HG02623 (cell line): ENCODE measurements around the gene STAMBPL1.
"Not testable (repeated sequence)": the region's sequence is repeated elsewhere in the genome, so short reads cannot be mapped to it uniquely, and the experiment has no call there.

Experiments used
- ATAC-seq: cut with Tn5 transposase; IDR thresholded peaks from one replicate; pipeline ENCODE4 v1.9.1; 2021; ENCODE audit warnings: moderate library complexity; ENCODE audit not compliant: unreplicated experiment

The STAMBPL1 gene

DNA sequence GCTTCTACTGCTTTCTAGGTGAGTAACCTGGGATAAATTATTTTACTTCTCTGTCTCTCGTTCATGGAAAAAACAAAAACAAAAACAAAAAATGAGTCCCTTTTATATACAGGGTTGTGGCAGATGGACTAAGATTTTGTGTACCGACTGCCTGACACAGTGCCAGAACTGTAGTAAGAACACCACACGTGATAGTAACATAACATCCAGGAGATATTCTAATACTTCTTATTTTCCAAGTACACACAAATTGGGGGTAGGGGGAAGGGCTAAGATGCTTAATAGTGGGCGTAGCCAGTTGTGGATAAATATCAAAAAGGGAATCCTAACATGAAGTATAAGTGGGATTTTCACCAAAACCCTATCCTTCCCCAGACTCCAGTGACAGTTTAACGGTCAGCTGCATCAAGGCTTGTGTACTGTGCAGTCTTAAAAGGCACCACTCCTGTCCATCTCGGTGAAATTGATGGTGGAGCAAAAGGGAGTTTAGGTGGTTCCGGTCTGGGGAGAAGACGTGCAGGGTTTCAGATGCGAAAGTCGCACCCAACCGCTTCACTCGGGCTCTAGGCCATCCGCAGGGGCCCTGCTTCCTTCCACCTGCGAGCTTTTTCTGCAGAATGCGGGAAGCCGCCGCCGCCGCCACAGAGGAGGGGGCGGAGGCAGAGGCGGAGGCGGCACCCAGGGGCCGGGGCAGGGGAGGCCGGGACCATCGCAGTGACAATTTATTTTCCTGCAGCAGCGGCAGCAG is at the start of gene STAMBPL1:
Gene STAMBPL1 (plus strand): TSS at position 712 of the 748 bp plus-strand sequence. CDS start 21,464 bp downstream, outside the sequence.
- ATAC-seq = peak; percentile 55

- no peak for ATAC-seq
Measured at GRCh38 chr10:88830643-88831268, 49.3 kb upstream of the STAMBPL1 start.

DNA sequence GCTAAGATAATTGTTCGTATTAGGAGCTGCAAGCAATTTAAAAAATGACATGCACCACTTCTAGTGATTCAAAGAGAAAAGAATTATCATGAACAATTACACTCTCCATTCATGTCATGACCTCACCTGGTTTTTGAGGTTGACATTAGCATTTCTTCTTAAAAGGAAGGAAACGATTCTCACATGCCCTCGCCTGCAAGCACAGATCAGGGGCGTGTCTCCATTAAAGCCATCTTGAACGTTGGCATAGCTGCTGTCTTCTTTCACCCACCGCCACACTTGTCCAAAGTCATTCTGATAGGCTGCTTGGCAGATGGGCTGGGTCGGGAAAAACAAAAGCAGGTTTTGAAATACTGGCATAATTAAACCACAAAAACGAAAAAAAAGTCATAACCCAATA is 48.3 kb upstream of the STAMBPL1 start:
- ATAC-seq = no peak

- no peak for ATAC-seq
Measured at GRCh38 chr10:88832376-88832775, 47.7 kb upstream of the STAMBPL1 start.

DNA sequence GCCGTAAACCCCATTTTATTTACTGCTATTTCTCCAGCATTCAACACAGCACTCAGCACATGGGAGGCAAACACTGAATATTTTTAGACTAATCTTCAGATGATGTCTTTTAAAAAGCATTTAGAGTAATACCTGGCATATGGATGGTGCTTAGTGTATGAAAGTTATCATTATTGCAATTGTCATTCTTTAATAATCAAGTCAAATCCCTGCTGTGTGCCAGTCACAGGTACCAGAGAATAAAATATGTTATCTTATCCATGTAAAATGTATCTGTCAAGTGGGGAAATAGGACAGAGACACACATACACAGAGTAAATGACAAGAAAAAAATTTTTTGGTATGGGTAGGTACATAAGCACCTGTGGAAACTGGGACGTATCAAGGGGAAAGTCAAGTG is 46.9 kb upstream of the STAMBPL1 start:
- ATAC-seq = no peak

DNA sequence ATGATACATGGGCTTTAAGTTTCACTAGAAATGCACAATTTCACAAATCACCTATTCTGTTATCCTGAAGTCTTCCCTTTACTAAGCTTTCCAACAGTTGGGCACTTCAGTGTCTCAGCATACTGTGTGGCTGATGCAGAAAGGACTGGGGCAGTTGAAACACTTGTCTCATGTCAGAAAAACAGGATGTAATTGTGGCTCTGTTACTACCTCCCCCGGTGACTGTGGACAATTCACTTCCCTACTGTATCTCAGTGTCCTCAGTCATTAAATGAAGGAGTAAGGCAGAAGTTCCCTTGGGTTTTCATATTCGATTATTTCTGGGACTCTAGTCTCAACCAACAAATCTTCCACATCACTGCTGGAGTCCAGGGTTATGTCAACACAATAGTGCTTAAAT is 46.3 kb upstream of the STAMBPL1 start:
- no peak for ATAC-seq

DNA sequence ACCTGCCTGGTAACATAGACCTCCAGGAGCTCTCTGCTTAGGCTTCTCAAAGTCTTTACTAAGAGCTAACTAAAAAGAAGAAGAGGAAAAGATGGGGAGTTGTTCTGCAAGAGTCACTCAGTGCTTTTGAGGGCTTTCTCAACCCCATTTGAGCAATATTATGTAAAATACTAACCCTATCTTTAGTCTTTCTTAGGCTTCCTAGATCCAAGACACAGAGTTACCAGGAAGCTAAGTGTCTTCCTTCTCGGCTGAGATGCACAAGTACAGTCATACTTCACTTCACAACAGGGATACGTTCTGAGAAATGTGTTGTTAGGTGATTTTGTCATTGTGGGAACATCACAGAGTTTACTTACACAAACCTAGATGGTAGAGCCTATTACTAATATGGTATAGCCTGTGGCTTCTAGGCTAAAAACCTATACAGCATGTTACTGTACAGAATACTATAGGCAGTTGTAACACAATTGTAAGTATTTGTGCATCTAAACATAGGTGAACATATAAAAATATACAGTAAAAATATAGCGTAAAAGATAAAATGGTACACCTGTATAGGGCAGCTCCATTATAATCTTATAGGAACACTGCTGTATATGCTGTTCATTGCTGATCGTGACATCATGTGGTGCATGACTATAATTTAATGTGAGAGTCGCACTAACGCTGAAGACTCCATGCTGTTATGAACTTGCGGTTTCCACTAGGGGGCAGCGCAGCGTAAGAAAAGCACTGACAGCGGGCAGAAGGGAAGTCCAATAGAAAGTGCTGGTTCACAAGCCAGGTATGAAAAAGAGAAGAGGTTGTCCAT is 44.7 kb upstream of the STAMBPL1 start:
- ATAC-seq = peak; percentile 80

DNA sequence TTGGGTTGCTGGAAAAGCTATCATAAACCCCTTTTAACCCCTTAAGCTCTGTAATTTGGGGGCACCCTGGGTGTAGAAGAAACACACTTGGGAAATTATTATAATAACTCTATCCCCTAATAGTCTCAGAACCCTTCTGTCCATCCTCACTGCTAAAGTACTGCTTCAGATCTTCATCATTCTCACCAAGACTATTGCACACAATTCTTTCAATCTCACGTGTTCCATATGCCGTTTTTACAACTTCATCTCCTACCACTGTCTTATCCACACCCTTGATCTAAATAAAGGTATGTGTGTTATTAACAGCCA is 44.2 kb upstream of the STAMBPL1 start:
- peak; percentile 20 for ATAC-seq

DNA sequence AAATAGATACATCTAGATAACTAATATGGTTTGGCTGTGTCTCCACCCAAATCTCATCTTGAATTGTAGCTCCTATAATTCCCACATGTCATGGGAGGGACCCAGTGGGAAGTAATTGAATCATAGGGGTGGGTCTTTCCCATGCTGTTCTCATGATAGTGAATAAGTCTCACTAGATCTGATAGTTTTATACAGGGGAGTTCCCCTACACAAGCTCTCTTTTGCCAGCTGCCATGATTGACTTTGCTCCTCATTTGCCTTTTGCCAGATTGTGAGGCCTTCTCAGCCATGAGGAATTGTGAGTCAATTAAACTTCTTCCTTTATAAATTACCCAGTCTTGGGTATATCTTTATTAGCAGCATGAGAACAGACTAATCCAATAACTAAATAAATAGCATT is 42.4 kb upstream of the STAMBPL1 start:
- not testable (repeated sequence) for ATAC-seq

GRCh38 chr10:88838766-88839350 is 41.2 kb upstream of the STAMBPL1 start:
- ATAC-seq = no peak

GRCh38 chr10:88840104-88840503 is 39.9 kb upstream of the STAMBPL1 start:
- no peak for ATAC-seq

- ATAC-seq = no peak
Measured at GRCh38 chr10:88840881-88841280, 39.2 kb upstream of the STAMBPL1 start.

GRCh38 chr10:88841316-88842111 is 38.5 kb upstream of the STAMBPL1 start:
- no peak for ATAC-seq

DNA sequence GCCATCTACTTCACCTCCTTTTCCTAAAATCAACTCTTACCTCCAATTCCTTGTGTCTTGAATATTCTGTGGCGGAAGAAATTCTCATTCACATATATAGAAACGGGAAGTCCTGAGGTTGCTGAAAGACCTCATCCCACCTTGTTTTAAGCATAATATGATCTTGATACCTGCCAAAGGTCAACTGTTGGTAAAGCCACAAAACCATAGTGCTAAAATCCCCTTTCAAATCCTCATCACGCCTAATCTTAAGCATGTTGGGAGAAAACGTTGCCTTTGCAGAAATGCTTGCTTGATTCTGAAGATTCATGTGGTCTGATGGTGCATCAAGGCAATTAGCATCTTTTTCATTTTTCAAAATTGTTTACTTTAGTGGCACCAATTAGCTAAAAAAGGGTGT is 36.9 kb upstream of the STAMBPL1 start:
- no peak for ATAC-seq

- no peak for ATAC-seq
Measured at GRCh38 chr10:88848499-88848898, 31.5 kb upstream of the STAMBPL1 start.

- no peak for ATAC-seq
Measured at GRCh38 chr10:88849234-88849633, 30.8 kb upstream of the STAMBPL1 start.

GRCh38 chr10:88850712-88851111 is 29.3 kb upstream of the STAMBPL1 start:
- ATAC-seq = no peak

DNA sequence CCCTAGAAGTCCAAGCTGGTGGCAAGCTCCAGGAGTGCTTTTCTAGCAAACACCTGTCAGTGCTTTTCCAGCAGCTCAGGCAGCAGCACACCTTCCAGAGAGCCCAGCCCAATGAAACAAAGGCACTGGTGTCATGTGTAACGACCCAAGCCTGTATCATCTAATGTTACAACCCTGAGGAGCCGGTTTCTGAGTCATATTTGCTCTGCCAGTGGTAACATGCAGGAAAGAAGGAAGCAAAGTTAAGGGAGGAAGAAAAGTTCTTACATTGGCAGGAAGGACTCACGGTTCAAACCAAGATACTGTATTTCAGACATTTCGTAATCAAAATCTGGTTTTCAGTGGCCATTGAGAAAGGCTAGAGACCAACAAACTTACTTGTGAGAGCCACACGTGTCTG is 28.3 kb upstream of the STAMBPL1 start, which contains the start of gene ANKRD22:
Gene ANKRD22 (minus strand): TSS at position 139 of the 400 bp plus-strand sequence. CDS start 237 bp downstream, outside the sequence.
- no peak for ATAC-seq

GRCh38 chr10:88852327-88852726 is 27.7 kb upstream of the STAMBPL1 start:
- no peak for ATAC-seq

GRCh38 chr10:88853155-88853881 is 26.7 kb upstream of the STAMBPL1 start:
- ATAC-seq = no peak
